Spleen (tissue), 11 donors: ENCODE measurements around the gene CDC14B. TPM values are rescaled to one million over a fixed set of nuclear protein-coding genes. Genes with fewer than 3 reads are reported as not detected.

Experiments
- DNase-seq: peaks from one replicate; pipeline ENCODE4 v3.0.0-alpha.2; 2020
- H3K27ac ChIP-seq, 8 donors: fragments of 200-600 bp; sonication (generic) in 7 of 8; 1 replicate in 4 of 8; 2 replicates in 4 of 8; pipeline versions ENCODE4 v1.5.0 to v1.8.0; 2016 to 2021; ENCODE audit warnings: inconsistent platforms in 4 of 8, mild to moderate bottlenecking in 4 of 8, moderate library complexity in 1 of 8
- H3K27me3 ChIP-seq, 7 donors: fragments of 200-600 bp; sonication (generic) in 6 of 7; replicated peaks in 1 of 7; 1 replicate in 4 of 7; 2 replicates in 3 of 7; pipeline versions ENCODE4 v1.5.0 to v1.8.0; 2016 to 2021; ENCODE audit warnings: inconsistent platforms in 3 of 7, mild to moderate bottlenecking in 1 of 7
- H3K36me3 ChIP-seq, 6 donors: fragments of 200-600 bp; sonication (generic) in 5 of 6; 1 replicate in 4 of 6; 2 replicates in 2 of 6; pipeline versions ENCODE4 v1.5.0 to v1.8.0; 2016 to 2021; ENCODE audit warnings: inconsistent platforms in 2 of 6
- H3K4me1 ChIP-seq, 6 donors: fragments of 200-600 bp; sonication (generic) in 5 of 6; 1 replicate in 3 of 6; 2 replicates in 3 of 6; pipeline versions ENCODE4 v1.5.0 to v1.8.0; 2016 to 2021; ENCODE audit warnings: inconsistent platforms in 3 of 6
- H3K4me3 ChIP-seq, 8 donors: fragments of 200-600 bp; sonication (generic) in 7 of 8; 1 replicate in 4 of 8; 2 replicates in 4 of 8; pipeline versions ENCODE4 v1.5.0 to v1.8.0; 2016 to 2021; ENCODE audit warnings: inconsistent platforms in 4 of 8, mild to moderate bottlenecking in 4 of 8, moderate library complexity in 2 of 8
- H3K9me3 ChIP-seq, 8 donors: fragments of 200-600 bp; sonication (generic) in 7 of 8; 1 replicate in 4 of 8; 2 replicates in 4 of 8; pipeline versions ENCODE4 v1.5.0 to v1.8.0; 2016 to 2021; ENCODE audit warnings: inconsistent platforms in 4 of 8
- POLR2A ChIP-seq, 3 donors: fragments of 450-650 bp; IDR thresholded peaks; one replicate each; pipeline ENCODE4 v1.5.1; 2017; ENCODE audit warnings: antibody characterized with exemption in 3 of 3, mild to moderate bottlenecking in 1 of 3
- POLR2AphosphoS5 ChIP-seq, 3 donors: sonication (generic); formaldehyde crosslinking; IDR thresholded peaks; one replicate each; pipeline ENCODE4 v1.5.1; 2017; ENCODE audit warnings: antibody characterized with exemption in 3 of 3
- WGBS, 5 donors: extraction: QIAGEN DNeasy Blood & Tissue Kit in 3 of 5; methylation state at CpG; one replicate each; pipeline versions ENCODE4 v1.1.5 to v1.1.7; 2013 to 2018; 5-methylcytosine and 5-hydroxymethylcytosine counted together
- intact Hi-C: fragments of 100-400 bp; cut with DNase I; formaldehyde crosslinking; loops from one replicate; pipeline ENCODE4 v1.15.0; 2023; ENCODE audit warnings: low total_unique reads
- polyA plus RNA-seq, 3 donors: library from polyadenylated mRNA; stranded (reverse); fragments of 200-250 nt; gene quantifications; one replicate each; pipeline ENCODE4 v1.2.1, GENCODE V29; 2013
- total RNA-seq, 7 donors: library from RNA; depleted of rRNA in 3 of 7; stranded (reverse); fragments of >200 nt in 3 of 7; fragmentation: NEBNext Ultra II Directional in 4 of 7; extraction: Animal tissue kit (Norgen Biotek cat#: 25700) in 4 of 7; gene quantifications; one replicate each; pipeline versions ENCODE4 v1.1.0 to v1.2.1, GENCODE V29; 2016 to 2021
- TF ChIP-seq, protein P1 (sequence below), 11 experiments: fragments of 200-600 bp in 7 of 11; fragments of 450-650 bp in 4 of 11; sonication (generic) in 4 of 11; IDR thresholded peaks in 8 of 11; conservative IDR thresholded peaks in 3 of 11; 1 replicate in 7 of 11; 2 replicates in 4 of 11; pipeline versions ENCODE4 v1.4.0 to v1.8.0; 2016 to 2021; ENCODE audit warnings: antibody characterized with exemption in 11 of 11, inconsistent platforms in 4 of 11, mild to moderate bottlenecking in 1 of 11
- donor health status: healthy with polysubstance abuse.
- donor health status: DM: no; HTN: no; CAD: no; lungs with moderate emphysema.
- donor health status: DM: no; HTN: no; CAD: no.
- donor health status: Bipolar disorder and iron deficiency.
- donor health status: healthy.
- donor health status: DM: no; HTN: no; CAD: no.
- donor health status: DM: yes; HTN: yes; CAD: no.

The CDC14B gene
- total and polyA plus RNA-seq, 10 donors, result 1.3 to 10.0 (median 5.8) TPM

GRCh38 chr9:96619124-96619465 is 548 bp downstream of the CDC14B start:
- peak; percentile 74 for DNase-seq
- H3K27ac ChIP-seq, result no peak overlapping the region
- H3K36me3 ChIP-seq, result no peaks in the 10 kb centered on the region
- WGBS, 5 donors, result 0 to 1% (median 0%) methylated on average over 11 to 54 of the region's 54 CpGs; no CpG with 5 or more reads in 1 of the 5 donors
- intact Hi-C loops, result no loop called here
- H3K4me3 ChIP-seq, result peak overlapping the region; percentile 37 to 79 (median 54)
- TF ChIP-seq POLR2AphosphoS5 (IDR thresholded peaks at IDR 0.05) (no peak), POLR2A (IDR thresholded peaks at IDR 0.05) (no peak)
- TF ChIP-seq, protein P1, sequence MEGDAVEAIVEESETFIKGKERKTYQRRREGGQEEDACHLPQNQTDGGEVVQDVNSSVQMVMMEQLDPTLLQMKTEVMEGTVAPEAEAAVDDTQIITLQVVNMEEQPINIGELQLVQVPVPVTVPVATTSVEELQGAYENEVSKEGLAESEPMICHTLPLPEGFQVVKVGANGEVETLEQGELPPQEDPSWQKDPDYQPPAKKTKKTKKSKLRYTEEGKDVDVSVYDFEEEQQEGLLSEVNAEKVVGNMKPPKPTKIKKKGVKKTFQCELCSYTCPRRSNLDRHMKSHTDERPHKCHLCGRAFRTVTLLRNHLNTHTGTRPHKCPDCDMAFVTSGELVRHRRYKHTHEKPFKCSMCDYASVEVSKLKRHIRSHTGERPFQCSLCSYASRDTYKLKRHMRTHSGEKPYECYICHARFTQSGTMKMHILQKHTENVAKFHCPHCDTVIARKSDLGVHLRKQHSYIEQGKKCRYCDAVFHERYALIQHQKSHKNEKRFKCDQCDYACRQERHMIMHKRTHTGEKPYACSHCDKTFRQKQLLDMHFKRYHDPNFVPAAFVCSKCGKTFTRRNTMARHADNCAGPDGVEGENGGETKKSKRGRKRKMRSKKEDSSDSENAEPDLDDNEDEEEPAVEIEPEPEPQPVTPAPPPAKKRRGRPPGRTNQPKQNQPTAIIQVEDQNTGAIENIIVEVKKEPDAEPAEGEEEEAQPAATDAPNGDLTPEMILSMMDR (IDR thresholded peaks at IDR 0.05 in 8 of 11, conservative IDR thresholded peaks at IDR 0.05 in 3 of 11), result no peak
- H3K9me3 ChIP-seq, result no peaks in the 10 kb centered on the region
- H3K4me1 ChIP-seq, result peaks cover 0 to 23% (median 17%) of the 10 kb centered on the region in 6 donors
- peaks cover 0 to 73% (median 29%) of the 10 kb centered on the region in 7 donors for H3K27me3 ChIP-seq

DNA sequence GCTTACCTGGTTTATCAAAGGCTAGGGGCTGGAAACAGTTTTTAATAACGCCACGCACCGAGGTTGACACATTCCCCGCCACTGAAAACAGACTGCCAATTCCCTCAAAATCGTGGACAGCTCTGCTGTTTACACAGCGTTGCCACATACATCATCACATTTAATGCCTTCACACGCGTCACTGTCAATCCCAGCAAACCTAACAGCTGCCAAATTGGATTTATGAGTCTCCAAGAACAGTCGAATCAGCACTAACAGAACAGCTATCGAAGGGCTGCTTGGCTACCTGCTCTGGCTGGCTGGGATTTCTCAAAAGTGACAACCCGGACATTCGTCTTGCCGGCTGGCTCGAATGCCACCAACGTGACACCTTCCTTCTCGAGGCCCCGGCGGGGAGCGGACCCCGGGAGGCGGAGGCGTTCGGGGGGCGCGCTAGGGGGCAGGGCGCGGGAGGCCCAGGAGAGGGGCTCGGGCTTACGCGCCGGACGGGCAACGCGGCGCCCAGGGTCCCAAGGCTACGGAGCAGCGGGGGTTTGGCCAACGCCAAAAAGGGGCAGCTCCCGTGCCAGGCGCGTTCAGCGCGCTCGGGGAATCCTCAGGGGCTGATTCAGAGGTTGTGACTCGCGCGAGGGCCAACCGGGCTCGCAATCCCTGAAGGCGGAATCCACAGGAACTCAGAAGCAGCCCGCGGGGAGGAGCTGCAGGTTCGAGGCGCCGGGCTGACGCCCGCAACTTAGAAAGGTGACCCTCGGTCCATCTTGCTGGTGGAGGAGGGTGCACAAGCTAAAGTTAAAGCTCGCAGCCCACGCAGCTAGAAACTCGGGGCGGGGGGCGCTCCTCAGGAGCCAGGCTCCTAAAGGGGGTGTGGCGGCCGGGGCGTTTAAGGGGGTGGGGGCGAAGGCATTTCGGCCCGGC is 1.2 kb downstream of the CDC14B start:
- TF ChIP-seq POLR2A (IDR thresholded peaks at IDR 0.05) (no peak), POLR2AphosphoS5 (IDR thresholded peaks at IDR 0.05) (no peak)
- TF ChIP-seq, protein P1 (IDR thresholded peaks at IDR 0.05 in 8 of 11, conservative IDR thresholded peaks at IDR 0.05 in 3 of 11), result no peak
- Histone ChIP-seq H3K9me3 (no peaks in the 10 kb centered on the region), H3K36me3 (no peaks in the 10 kb centered on the region), H3K4me3 (peak overlapping the region; percentile 37 to 79 (median 54)), H3K27me3 (peaks cover 0 to 73% (median 29%) of the 10 kb centered on the region in 7 donors), H3K4me1 (peaks cover 0 to 23% (median 17%) of the 10 kb centered on the region in 6 donors), H3K27ac (no peak overlapping the region)
- intact Hi-C loops, result no loop called here
- no peak for DNase-seq
- 11 to 26% (median 13%) methylated on average over 27 to 69 of the region's 69 CpGs for WGBS, 5 donors

- 87 to 90% (median 89%) methylated on average over 22 of the region's 22 CpGs for WGBS, 5 donors
- peaks cover 0 to 65% (median 25%) of the 10 kb centered on the region in 7 donors for H3K27me3 ChIP-seq
- TF ChIP-seq POLR2AphosphoS5 (IDR thresholded peaks at IDR 0.05) (no peak), POLR2A (IDR thresholded peaks at IDR 0.05) (no peak)
- TF ChIP-seq, protein P1 (IDR thresholded peaks at IDR 0.05 in 8 of 11, conservative IDR thresholded peaks at IDR 0.05 in 3 of 11), result no peak
- intact Hi-C loops, result no loop called here
- no peaks in the 10 kb centered on the region for H3K9me3 ChIP-seq
- DNase-seq, result no peak
- no peak overlapping the region for H3K27ac ChIP-seq
- H3K4me1 ChIP-seq, result peaks cover 0 to 23% (median 17%) of the 10 kb centered on the region in 6 donors
- H3K4me3 ChIP-seq, result no peak overlapping the region
- H3K36me3 ChIP-seq, result no peaks in the 10 kb centered on the region
These were observed 2.0 kb downstream of the CDC14B start for GRCh38 chr9:96617439-96618185.
